HG03565 (cell line): Measurements from ENCODE around the gene KIF22.

Experiments
- ATAC-seq: cut with Tn5 transposase; IDR thresholded peaks from one replicate; pipeline ENCODE4 v1.9.1; 2021; ENCODE audit warnings: mild to moderate bottlenecking, moderate library complexity; ENCODE audit not compliant: unreplicated experiment

Gene KIF22

DNA sequence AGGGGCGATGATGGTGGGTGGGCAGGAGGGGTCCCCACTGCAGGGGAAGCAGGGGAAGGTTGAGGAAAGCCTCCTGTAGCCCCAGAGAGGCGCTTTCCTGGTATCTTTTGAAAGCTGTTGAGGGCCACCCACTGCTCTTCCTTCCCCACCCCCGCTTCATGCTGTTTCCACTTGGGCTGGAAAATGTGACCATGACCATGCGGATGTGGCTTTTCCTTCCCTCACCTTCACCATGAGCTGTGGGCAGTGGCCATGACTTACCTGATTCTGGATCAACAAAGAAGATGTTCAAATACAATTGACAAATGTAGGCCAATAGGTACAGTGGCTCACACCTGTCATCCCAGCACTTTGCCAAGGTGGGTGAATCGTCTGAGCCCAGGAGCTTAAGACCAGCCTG, 43.5 kb downstream of the KIF22 start:
- ATAC-seq = no peak

DNA sequence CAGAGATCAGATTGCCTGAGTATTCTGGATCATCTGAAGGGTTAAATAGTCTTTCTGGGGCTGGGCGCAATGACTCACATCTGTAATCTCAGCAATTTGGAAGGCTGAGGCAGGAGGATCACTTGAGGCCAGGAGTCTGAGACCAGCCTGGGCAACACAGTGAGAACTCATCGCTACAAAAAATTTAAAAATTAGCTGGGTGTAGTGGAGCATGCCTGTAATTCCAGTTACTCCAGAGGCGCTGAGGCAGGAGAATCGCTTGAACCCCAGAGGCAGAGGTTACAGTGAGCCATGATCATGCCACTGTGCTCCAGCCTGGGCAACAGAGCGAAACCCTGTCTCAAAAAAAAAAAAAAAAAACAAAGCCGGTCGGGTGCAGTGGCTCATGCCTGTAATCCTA, 45.4 kb downstream of the KIF22 start:
- no peak for ATAC-seq

DNA sequence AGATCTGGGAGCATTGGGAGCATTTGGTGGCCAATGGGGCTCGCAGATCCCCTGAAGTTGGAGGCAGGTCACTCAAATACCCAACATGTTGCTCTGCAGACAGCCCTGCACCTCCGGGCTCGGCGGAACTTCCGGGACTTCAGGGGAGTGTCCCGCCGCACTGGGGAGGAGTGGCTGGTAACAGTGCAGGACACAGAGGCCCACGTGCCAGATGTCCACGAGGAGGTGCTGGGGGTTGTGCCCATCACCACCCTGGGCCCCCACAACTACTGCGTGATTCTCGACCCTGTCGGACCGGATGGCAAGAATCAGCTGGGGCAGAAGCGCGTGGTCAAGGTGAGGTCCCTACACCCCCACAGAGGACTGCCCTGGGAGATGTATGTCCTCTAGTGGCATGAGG, 46.1 kb downstream of the KIF22 start:
- no peak for ATAC-seq

DNA sequence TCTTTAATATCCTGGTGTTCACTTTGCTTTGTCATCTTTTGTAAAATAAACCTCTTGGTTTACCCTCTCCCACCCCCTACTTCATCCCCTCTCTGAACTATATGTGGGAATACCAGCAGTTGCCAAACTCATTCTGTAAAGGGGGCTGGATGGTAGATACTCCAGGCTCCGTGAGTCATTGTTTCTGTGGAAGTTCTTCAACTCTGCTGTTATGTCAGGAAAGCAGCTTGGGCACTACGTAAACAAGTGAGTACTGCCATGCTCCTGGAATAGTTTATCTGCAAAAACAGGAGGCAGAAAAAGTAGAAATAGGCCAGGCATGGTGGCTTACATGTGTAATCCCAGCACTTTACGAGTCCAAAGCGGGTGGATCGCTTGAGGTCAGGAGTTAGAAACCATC, 47.3 kb downstream of the KIF22 start:
- no peak for ATAC-seq

DNA sequence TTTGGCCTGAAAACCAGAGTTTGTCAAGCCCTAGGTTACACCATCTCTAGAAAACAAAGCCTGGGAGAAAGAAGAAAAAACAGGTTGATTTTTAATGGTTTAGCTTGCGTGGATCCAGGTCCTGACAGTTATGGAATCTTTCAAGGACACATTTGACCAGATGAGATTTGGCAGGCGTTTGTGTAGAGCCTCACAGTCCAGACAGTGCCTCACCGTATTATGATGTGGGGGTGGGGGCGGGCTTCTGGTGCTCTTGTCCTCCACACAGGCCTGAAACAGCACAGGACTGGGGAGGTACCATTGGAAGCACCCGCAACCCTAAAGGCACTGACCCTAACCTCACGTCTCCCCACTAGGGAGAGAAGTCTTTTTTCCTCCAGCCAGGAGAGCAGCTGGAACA, 49.3 kb downstream of the KIF22 start:
- no peak for ATAC-seq

DNA sequence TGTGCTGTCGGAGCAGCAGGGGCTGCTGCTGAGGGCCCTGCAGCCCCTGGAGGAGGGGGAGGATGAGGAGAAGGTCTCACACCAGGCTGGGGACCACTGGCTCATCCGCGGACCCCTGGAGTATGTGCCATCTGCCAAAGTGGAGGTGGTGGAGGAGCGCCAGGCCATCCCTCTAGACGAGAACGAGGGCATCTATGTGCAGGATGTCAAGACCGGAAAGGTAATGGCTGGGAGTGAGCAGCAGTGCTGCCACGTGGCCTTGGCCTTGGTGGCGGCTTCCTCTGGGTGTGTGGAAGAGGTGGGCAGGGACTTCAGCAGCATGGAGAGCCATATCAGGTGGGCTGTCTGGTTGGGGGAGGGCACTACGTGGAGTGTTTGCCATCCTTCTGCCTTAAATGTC, 49.7 kb downstream of the KIF22 start:
- ATAC-seq = no peak

DNA sequence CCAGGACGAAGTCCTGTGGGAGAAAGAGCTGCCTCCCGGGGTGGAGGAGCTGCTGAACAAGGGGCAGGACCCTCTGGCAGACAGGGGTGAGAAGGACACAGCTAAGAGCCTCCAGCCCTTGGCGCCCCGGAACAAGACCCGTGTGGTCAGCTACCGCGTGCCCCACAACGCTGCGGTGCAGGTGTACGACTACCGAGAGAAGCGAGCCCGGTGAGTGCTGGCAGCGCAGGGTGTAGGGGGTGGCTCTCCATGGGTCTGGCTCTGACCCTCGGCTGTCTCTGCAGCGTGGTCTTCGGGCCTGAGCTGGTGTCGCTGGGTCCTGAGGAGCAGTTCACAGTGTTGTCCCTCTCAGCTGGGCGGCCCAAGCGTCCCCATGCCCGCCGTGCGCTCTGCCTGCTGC, 51.1 kb downstream of the KIF22 start:
- ATAC-seq = no peak

DNA sequence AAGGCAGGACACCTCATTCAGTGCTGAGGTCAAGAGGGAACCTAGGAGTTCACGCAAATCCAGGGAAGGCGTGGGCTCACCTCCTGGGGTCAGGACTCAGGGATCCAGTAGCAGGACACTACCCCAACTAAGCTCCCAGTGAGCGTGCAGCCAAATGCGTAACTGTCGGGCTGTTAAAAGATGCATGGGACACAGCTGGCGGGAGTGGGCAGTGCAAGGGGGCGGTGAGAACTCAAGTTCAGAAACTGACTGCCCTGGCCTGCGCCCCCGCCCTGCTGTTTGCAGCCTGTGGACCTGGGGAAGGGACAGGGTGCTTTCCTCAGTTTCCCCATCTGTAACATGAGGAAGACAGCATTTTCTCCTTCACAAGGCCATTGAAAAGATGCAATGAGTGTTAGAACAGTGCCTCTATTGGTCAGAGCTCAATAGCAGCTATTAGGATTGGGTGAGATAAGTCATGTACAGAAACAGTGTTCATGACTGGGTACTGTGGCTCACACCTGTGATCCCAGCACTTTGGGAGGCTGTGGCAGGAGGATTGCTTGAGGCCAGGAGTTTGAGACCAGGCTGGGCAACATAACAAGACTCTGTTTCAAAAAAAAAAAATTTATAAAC, 52.3 kb downstream of the KIF22 start:
- ATAC-seq = no peak

DNA sequence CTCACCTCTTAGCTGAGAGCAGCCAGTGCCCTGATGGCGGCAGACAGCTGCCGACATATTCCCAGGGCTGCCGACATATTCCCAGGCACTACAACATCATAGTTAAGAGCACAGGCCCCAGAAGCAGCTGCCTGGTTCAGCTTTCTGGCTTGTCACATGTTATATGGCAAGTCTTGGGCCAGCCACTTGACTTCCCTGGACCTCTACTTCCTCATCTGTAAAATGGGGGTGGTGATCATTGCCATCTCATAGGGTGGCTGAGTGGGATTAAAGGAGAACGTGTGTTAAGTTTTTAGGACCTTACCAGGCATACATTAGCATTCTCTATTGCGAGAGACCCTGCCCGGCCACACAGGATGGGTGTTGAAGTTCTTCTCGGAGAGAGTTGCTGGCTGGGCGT, 53.4 kb downstream of the KIF22 start:
- ATAC-seq = no peak

DNA sequence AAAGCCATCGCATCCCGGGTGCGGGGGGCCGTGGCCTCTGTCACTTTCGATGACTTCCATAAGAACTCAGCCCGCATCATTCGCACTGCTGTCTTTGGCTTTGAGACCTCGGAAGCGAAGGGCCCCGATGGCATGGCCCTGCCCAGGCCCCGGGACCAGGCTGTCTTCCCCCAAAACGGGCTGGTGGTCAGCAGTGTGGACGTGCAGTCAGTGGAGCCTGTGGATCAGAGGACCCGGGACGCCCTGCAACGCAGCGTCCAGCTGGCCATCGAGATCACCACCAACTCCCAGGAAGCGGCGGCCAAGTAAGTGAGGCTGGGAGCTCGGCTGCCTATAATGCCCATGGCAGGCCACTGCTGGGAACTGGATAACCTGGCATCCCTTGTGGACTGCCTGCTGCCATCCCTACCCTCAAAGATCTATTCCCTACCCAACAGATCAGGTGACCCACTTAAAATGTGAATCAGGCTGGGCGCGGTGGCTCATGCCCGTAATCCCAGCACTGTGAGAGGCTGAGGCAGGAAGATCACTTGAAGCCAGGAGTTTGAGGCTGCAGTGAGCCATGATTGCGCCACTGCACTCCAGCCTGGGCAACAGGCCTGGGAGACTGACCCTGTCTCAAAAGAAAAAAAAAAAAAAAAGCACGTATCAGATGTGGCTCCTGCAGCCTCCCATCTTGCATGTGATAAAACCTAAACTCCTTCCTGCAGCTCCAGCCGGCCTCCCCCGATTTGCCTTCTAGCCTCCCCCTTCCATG, 54.2 kb downstream of the KIF22 start:
- ATAC-seq = no peak

DNA sequence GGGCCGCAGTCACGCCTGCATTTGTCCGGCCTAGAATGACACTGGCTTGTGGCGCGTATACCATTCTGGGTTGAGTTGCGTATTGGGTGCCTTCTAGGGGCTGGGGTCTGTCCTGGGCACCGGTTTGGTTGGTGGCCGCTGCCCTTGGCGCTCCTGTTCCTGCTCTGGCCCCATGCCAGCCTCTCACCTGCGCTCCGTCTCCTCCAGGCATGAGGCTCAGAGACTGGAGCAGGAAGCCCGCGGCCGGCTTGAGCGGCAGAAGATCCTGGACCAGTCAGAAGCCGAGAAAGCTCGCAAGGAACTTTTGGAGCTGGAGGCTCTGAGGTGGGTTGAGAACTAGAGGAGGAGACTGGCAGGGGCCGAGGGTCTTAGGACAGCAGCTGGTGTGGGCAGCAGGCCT, 55.1 kb downstream of the KIF22 start:
- ATAC-seq = no peak

DNA sequence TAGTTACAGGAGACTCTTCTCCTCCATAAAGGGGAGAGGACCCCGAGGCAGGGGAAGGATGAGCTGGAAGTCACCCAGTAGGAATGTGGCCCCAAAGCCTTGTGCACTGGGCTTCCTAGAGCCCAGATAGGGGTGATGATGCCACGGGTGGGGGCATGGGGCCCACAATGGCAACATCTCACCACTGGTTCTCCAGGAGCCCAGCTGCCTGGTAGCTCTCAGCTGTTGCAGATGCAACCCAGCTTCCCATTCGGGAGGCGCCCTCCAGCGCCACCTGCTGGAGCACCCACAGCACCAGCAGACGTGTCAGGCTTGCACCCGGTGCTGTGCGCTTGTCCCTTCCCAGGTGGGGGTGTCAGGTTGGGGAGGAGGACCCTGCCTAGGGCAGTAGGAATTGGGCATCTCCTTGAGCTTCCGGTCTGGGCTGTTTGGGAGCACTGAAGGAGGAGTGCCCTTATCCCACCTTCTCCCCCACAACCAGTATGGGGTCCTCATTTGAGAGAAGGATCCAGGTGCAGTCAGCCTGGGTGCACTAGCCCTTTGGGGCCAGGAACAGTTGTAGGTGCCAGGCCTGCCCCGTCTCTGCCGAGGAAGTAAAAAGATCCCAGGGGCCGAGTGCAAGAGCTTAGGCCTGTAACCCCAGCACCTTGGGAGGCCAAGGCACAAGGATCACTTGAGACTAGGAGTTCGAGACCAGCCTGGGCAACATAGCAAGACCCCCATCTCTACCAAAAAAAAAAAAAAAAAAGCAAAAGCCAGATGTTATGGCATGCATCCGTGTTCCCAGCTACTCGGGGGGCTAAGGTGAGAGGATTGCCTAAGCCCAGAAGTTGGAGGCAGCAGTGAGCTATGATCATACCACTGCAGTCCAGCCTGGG, 58.1 kb downstream of the KIF22 start:
- ATAC-seq = no peak

DNA sequence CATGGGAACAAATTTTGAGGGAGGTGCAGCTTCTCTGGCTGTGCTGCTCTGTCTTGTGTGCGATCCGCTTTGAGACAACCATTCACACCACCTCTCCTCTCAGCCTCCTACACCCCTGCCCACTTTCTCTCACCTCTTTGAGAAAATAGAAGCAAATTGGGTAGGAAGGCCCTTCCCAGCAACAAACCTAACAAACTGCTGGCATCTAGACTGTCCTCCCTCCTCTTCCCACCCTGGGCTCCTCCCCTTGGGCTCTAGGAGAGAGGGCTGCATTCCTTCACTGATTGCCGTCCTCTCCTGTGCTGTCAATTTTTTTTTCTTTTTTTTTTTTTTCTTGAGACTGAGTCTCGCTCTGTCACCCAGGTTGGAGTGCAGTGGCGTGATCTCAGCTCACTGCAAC, 59.0 kb downstream of the KIF22 start:
- no peak for ATAC-seq

DNA sequence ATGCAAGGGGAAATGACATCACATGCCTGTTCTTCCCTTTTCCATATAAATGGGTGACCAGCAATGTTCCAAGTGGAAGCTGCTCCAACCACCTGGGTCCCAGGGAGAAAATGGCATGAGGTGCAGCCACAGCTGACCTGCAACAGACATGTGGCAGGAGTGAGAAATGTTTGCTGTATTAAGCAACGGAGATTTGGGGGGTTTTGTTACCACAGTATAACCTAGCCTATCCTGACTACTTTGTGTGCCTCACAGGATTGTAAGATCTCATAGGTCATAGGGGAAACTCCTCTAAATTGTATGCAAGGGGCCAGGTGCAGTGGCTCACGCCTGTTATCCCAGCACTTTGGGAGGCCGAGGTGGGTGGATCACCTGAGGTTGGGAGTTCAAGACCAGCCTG, 60.4 kb downstream of the KIF22 start:
- no peak for ATAC-seq

DNA sequence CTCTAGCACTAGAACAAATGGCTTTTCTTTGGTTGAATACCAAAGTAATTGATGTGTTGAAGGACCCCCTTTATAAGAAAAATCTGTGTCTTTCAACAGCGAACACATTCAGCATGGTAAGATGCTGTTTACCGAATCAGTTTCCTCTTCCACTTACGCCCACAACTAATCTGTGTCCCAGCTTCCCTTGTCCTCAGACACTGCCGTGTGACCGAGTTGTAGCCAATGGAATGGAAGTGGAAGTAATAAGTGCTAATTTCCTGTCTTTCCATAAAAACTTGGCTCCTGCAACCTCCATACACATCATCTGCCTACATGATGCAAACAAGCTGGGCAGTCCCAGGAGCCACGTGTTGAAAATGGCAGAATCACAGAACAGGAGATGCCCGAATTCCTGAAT, 62.1 kb downstream of the KIF22 start:
- no peak for ATAC-seq

DNA sequence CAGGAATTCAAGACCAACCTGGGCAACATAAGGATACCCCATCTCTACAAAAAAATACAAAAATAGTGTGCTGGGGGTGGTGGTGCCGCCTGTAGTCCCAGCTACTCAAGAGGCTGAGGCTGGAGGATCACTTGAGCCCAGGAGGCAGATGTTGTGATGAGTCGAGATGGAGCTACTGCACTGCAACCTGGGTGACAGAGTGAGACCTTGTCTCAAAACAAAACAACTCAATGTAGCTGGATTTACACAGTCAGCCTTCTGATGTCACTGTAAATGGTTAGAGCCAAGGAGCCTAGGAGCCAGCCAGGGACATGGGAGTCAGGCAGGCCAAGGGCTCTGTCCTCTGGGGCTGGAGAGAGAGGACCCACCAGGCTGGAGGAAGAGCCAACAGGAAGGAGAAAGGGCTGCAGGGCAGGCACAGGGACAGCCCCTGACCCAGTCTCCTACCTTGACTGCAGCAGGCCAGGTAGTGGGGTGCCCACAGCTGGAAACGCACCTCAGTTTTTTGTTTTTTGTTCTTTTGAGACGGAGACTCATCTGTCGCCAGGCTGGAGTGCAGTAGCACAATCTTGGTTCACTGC, 64.1 kb downstream of the KIF22 start:
- ATAC-seq = no peak
